ENCODE data around the gene NEO1.

Gene NEO1

DNA sequence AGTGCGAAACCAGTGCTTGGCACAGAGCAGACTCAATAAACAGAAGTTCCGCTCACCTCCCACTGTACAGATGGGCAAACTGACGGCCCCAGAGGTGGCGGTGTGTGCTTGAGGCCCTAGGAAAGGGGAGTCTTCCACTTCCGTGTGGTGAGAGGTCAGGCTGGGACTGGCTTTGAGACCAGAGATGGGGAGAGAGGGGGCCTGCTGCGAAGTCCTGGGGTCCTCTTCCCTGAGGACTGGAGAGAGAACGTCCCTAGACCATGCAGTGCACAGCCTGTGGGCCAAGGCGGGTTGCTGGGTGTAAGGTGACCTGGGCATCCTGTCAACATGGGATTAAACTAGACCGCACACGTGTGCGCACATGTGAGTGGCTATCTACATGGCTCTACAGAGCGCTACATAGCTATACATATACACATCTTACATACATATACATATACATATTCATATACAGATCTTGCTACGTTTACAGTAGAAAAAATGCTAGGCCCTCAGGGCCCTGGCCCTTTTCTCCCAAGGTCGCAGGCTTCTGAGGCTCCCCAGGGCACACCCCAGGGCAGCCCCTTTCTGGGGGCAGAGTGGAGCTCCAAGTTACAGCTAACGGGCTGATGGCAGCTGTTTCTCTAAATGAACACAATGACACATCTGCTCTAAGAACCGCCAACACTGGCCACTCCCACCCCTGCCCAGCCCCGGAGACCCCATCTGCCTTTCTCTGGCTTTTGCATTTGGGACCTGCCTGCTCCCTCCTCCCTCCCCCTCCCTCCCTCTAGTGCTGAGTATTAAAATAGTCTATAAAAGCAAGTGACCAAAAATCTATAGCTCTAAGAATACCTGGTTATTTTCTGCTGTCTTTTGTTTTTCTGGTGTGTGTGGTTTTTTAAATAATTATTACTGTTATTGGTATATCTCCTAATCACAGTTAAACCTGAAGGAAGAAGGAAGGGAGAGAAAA is 269.5 kb downstream of the NEO1 start:
- TF ChIP-seq, protein P1, sequence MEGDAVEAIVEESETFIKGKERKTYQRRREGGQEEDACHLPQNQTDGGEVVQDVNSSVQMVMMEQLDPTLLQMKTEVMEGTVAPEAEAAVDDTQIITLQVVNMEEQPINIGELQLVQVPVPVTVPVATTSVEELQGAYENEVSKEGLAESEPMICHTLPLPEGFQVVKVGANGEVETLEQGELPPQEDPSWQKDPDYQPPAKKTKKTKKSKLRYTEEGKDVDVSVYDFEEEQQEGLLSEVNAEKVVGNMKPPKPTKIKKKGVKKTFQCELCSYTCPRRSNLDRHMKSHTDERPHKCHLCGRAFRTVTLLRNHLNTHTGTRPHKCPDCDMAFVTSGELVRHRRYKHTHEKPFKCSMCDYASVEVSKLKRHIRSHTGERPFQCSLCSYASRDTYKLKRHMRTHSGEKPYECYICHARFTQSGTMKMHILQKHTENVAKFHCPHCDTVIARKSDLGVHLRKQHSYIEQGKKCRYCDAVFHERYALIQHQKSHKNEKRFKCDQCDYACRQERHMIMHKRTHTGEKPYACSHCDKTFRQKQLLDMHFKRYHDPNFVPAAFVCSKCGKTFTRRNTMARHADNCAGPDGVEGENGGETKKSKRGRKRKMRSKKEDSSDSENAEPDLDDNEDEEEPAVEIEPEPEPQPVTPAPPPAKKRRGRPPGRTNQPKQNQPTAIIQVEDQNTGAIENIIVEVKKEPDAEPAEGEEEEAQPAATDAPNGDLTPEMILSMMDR (IDR thresholded peaks at IDR 0.05; ENCODE audit: control insufficient read depth, extremely low read depth, insufficient read depth) = no peak
- no peak for DNase-seq (ENCODE audit: low read depth)
- H3K4me3 ChIP-seq (ENCODE audit: low read depth, low read length) = no peak overlapping the region

DNA sequence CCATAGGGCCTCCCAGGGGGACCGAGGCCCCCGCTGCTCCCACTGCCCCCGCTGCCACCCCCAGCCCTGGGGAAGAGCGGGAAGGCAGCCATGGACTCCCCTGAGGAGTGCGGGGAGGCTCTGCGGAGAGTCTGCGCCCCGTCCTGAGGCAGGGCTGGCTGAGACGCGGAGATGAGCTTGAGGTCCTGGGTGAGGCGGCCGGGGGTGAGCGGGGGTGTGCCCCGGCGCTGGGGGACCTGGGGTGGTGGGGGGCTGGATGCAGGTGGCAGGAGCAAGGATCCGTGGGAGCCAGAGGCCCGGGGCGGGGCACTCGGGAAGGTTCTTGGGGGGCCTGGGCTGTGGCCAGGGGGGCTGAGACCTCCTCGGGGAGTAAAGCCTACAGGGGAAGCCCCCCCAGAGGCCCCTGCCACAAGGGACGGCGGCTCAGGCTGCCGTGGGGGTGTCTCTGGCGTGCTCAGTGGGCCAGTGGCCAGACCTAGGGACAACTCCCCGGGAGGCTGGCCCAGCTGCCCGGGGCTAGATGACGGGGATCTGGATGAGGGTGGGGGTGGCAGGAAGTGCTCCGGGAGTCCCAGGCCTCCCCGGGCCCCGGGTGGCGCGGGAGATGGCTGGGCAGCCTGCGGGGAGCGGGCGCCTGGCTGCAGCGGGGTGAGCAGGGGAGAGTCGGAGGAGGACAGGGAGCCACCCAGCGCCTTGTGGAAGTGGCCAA is 270.6 kb downstream of the NEO1 start:
- no peak for DNase-seq (ENCODE audit: low read depth)
- TF ChIP-seq, protein P1 (IDR thresholded peaks at IDR 0.05; ENCODE audit: control insufficient read depth, extremely low read depth, insufficient read depth) = no peak

DNA sequence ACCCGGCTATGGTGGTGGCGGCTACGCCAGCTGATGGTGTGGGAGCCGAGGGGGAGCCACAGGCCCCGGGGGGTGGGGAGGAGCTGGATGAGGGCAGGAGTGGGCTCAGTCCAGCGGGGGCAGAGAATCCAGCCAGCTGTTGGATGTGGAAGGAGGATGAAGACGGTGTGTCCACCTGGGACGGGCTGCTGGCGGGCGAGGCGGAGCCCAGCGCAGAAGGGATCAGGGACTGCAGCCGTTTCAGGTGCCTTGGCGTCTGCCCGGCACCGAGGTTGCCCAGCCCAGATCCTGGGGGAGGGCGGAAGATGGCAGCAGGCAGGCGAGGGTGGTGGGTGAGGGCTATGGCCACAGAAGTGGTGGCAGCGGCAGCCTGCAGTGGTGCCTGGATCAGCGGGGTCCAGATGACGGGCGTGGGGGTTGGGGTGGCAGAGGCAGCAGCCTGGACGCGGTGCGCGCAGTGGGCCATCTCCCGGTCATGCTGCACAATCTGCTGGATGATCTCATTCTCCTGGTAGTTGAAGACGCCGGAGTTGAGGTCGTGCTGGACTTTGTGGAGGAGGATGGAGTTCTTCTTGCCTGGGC is 271.2 kb downstream of the NEO1 start:
- DNase-seq (ENCODE audit: low read depth) = no peak
- TF ChIP-seq, protein P1 (IDR thresholded peaks at IDR 0.05; ENCODE audit: control insufficient read depth, extremely low read depth, insufficient read depth) = no peak
- H3K4me3 ChIP-seq (ENCODE audit: low read depth, low read length) = no peak overlapping the region

More for the DNA sequence above, 270.6 kb downstream of the NEO1 start:
- H3K4me3 ChIP-seq (ENCODE audit: low read depth, low read length) = no peak overlapping the region

DNA sequence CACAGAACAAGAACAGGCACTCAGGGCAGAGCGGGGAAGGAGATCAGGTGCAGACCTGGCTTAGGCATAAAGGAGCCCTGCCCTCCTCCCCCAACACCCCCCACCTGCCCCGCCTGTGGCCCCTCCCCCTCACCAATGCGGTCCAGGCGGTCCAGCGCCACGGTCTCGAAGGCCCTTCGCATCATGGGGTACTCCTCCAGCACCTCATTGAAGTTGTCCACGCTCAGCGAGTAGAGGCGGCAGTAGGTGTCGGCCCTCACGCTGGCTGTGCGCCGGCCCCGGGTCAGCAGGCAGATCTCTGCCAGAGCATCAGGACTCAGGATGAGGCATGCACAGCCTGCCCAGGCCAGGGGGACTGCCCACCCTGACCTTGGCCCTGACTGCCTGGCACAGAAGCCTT is 271.7 kb downstream of the NEO1 start:
- DNase-seq (ENCODE audit: low read depth) = no peak
- no peak overlapping the region for H3K4me3 ChIP-seq (ENCODE audit: low read depth, low read length)
- TF ChIP-seq, protein P1 (IDR thresholded peaks at IDR 0.05; ENCODE audit: control insufficient read depth, extremely low read depth, insufficient read depth) = no peak

DNA sequence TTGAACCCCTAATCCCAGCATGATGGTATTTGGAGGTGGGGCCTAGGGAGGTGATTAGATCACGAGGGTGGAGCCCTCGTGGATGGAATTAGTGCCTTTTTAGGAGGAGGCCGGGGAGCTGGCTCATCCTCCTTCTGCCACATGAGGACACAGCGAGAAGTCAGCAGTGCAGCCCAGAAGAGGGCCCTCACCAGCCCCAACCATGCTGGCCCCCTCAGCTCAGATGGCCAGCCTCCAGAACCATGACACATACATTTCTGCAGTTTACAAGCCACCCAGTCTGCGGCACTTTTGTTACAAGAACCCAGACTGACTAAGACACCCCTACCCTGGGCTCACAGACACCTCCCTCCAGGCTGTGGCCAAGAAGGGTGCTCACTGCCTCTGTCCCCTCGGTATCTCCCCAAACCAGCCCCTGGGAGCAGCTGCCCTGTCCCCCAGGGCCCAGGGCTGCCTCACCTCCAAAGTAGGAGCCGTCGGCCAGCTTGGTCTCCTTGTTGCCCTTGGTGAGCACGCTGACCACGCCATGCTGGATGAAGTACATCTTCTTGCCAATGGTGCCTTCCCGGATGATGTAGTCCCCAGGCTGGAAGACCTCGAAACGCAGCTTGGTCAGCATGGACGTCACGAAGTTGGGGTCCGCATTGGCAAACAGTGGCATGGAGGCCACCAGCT is 272.4 kb downstream of the NEO1 start:
- TF ChIP-seq, protein P1 (IDR thresholded peaks at IDR 0.05; ENCODE audit: control insufficient read depth, extremely low read depth, insufficient read depth) = no peak
- DNase-seq (ENCODE audit: low read depth) = no peak
- no peak overlapping the region for H3K4me3 ChIP-seq (ENCODE audit: low read depth, low read length)

DNA sequence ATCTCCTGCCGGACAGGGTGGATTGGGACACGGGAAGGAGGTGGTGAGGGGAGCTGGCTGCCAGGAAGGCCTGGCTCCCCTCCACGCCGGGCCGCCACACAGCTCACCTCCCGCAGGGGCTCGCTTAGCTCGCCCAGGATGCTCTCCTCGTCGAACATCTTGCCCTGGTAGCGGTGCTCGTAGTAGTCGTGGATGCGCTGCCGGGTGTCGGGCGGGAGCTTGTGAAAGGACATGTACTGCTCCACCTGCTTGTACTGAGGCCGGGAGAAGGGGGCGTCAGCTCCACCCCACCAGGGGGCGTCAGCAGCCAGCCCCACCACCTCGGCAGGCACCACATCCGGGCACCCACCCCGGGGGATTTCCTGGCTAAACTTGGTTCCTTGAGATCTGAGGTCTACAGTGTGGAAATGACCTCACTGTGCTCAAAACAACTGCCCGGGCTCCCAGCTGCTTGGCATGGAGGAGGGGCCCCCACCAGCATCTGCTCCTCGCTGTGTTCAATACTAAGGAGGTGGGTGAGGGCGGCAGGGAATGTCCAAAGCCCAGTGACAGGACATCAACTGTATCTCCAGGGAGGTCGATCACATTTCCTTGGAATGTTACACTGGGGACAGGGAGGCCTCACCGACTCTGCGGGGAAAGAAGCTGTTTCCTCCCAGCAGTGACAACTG is 273.1 kb downstream of the NEO1 start:
- no peak for DNase-seq (ENCODE audit: low read depth)
- H3K4me3 ChIP-seq (ENCODE audit: low read depth, low read length) = no peak overlapping the region
- TF ChIP-seq, protein P1 (IDR thresholded peaks at IDR 0.05; ENCODE audit: control insufficient read depth, extremely low read depth, insufficient read depth) = peak; percentile 2; the same call in 1 of the 2 replicates

Data from LNCaP clone FGC (cell line).